ENCODE data around the gene B3GNT7.
"Not testable (repeated sequence)": the region's sequence is repeated elsewhere in the genome, so short reads cannot be mapped to it uniquely, and the experiment has no call there.

The B3GNT7 gene

GRCh38 chr2:231399853-231400680 is 4.6 kb downstream of the B3GNT7 start:
- DNase-seq (ENCODE audit: extremely low read depth, low read depth), result no peak
- TF ChIP-seq, protein P1, sequence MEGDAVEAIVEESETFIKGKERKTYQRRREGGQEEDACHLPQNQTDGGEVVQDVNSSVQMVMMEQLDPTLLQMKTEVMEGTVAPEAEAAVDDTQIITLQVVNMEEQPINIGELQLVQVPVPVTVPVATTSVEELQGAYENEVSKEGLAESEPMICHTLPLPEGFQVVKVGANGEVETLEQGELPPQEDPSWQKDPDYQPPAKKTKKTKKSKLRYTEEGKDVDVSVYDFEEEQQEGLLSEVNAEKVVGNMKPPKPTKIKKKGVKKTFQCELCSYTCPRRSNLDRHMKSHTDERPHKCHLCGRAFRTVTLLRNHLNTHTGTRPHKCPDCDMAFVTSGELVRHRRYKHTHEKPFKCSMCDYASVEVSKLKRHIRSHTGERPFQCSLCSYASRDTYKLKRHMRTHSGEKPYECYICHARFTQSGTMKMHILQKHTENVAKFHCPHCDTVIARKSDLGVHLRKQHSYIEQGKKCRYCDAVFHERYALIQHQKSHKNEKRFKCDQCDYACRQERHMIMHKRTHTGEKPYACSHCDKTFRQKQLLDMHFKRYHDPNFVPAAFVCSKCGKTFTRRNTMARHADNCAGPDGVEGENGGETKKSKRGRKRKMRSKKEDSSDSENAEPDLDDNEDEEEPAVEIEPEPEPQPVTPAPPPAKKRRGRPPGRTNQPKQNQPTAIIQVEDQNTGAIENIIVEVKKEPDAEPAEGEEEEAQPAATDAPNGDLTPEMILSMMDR (IDR thresholded peaks at IDR 0.05; ENCODE audit: low read depth, low read length), result no peak; the same call in 1 of the 2 replicates

DNA sequence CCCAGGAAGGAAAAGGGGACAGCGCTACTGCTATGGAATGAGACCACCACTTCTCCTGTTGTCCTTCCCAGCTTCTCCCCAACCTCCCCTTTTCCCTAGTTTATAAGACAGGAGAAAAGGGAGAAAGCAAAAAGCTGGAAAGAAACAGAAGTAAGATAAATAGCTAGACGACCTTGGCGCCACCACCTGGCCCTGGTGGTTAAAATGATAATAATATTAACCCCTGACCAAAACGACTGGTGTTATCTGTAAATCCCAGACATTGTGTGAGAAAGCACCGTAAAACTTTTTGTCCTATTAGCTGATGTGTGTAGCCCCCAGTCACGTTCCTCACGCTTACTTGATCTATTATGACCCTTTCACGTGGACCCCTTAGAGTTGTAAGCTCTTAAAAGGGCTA is 5.2 kb downstream of the B3GNT7 start:
- not testable (repeated sequence) for DNase-seq (ENCODE audit: extremely low read depth, low read depth)

- DNase-seq (ENCODE audit: extremely low read depth, low read depth), result not testable (repeated sequence)
Observed at GRCh38 chr2:231401101-231401500, 5.6 kb downstream of the B3GNT7 start.

DNA sequence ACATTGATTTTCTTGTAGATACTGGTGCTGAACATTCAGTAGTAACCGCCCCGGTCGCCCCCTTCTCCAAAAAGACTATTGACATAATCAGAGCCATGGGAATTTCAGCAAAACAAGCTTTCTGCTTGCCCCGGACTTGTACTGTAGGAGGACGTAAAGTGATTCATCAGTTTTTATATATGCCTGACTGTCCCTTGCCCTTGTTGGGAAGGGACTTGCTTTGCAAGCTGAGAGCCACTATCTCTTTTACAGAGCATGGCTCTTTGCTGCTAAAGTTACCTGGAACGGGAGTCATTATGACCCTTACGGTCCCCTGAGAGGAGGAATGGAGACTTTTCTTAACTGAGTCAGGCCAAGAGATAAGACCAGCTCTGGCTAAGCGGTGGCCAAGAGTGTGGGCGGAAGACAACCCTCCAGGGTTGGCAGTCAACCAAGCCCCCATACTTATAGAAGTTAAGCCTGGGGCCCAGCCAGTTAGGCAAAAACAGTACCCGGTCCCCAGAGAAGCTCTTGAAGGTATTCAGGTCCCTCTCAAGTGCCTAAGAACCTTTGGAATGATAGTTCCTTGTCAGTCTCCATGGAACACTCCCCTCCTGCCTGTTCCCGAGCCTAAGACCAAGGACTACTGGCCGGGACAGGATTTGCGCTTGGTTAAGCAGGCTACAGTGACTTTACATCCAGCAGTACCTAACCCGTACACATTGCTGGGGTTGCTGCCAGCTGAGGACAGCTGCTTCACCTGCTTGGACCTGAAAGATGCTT is 8.1 kb downstream of the B3GNT7 start:
- not testable (repeated sequence) for DNase-seq (ENCODE audit: extremely low read depth, low read depth)

DNA sequence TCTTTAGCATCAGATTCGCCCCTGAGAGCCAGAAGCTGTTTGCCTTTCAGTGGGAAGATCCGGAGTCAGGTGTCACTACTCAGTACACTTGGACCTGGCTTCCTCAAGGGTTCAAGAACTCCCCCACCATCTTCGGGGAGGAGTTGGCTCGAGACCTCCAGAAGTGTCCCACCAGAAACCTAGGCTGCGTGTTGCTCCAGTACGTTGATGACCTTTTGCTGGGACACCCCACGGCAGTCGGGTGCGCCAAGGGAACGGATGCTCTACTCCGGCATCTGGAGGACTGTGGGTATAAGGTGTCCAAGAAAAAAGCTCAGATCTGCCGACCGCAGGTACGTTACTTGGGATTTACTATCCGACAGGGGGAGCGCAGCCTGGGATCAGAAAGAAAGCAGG is 8.7 kb downstream of the B3GNT7 start:
- DNase-seq (ENCODE audit: extremely low read depth, low read depth), result not testable (repeated sequence)

DNA sequence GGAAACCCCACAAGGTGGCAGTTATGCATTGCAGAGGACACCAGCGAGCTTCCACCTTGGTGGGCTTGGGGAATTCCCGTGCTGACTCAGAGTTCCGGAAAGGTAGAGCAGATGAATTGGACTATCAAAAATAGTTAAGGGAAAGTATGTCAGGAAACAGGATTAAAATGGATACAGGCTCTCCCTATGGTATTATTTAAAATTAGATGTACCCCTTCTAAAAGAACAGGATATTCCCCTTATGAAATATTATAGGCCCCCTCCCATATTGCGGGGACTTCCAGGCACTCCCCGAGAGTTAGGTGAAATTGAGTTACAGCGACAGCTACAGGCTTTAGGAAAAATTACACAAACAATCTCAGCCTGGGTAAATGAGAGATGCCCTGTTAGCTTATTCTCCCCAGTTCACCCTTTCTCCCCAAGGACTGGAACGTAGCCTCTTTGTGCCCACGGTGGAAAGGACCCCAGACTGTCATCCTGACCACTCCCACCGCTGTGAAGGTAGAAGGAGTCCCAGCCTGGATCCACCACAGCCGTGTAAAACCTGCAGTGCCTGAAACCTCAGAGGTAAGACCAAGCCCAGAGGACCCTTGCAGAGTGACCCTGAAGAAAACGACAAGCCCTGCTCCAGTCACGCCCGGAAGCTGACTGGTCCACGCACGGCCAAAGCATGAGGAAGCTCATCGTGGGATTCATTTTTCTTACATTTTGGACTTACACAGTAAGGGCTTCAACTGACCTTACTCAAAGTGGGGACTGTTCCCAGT is 10.3 kb downstream of the B3GNT7 start:
- TF ChIP-seq, protein P1 (IDR thresholded peaks at IDR 0.05; ENCODE audit: low read depth, low read length), result peak; percentile 19; the same call in 1 of the 2 replicates
- DNase-seq (ENCODE audit: extremely low read depth, low read depth), result not testable (repeated sequence)

DNA sequence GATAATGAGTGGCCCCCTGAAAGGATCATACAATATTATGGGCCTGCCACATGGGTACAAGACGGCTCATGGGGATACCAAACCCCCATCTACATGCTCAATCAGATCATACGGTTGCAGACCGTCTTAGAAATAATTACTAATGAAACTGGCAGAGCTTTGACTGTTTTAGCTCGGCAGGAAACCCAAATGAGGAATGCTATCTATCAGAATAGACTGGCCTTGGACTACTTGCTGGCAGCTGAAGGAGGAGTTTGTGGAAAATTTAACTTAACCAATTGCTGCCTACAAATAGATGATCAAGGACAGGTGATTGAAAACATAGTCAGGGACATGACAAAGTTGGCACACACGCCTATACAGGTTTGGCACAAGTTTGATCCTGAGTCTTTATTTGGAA is 12.2 kb downstream of the B3GNT7 start:
- not testable (repeated sequence) for DNase-seq (ENCODE audit: extremely low read depth, low read depth)

GRCh38 chr2:231408304-231408703 is 12.8 kb downstream of the B3GNT7 start:
- not testable (repeated sequence) for DNase-seq (ENCODE audit: extremely low read depth, low read depth)

GRCh38 chr2:231409776-231410175 is 14.3 kb downstream of the B3GNT7 start:
- TF ChIP-seq, protein P1 (IDR thresholded peaks at IDR 0.05; ENCODE audit: low read depth, low read length), result no peak
- no peak for DNase-seq (ENCODE audit: extremely low read depth, low read depth)

DNA sequence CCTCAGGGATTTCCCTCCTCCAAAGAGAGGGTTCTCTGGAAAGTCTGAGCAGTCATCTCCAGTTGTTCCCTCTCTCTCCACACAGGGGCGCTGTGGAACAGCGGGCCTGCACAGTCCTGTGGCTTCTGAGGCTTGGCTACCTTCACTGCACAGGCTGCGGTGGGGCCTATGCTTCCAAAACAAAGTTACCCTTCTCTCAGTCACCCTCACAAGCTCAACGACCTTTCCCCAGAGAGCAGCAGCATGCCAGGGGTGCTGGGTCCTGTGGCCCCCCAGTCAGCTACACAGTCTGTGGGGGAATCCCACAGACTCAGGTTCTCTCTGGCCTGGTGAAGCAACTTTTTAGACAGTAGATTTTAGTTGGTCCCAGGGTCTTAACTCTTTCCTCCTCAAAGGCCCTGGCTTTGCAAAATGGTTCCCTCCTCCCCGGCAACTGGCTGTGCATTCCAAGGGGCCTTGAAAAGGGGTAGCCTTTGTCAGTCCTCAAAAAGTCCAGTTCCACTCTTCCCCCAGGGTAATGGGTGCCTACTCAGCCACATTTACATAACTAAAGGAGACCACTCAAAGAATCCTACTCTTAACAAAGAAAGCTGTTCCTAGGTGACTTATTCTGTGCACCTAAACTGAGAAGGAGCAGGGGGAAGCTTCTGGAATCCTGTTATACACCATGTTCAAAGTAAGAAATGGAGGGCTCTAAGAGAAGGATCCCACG is 14.9 kb downstream of the B3GNT7 start:
- DNase-seq (ENCODE audit: extremely low read depth, low read depth), result no peak
- TF ChIP-seq, protein P1 (IDR thresholded peaks at IDR 0.05; ENCODE audit: low read depth, low read length), result peak; percentile 11

All from AG09319 (cell line).